UCSD-AML1 (cell line): ENCODE measurements around the gene CD93.

Source experiments
- DNase-seq: peaks from one replicate; lab custom pipeline; 2025; ENCODE audit not compliant: unreplicated experiment; lab: John Stamatoyannopoulos, UW

Gene CD93

DNA sequence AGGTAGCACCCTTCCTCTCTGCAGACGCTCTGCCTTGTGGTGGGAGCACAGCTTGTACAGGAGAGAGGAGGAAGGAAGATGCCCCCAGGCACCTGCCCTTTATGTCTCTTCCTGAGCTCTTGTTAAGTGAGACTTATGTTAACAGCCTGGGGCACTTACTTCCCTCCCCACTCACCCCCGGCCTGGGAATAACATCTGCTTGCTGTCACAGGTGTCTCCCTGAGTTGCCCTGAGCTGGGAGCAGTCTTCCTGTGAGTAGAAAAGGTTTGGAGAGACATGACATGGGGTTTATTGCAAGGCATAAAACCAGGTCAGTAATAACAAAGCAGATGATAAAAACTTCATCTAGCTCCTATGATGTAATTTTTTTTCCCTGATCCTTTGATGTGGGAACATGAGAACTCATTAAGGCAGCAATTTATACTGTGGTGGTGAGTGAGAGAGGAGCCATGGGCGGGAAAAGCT is 49.1 kb downstream of the CD93 start:
- no peak for DNase-seq

DNA sequence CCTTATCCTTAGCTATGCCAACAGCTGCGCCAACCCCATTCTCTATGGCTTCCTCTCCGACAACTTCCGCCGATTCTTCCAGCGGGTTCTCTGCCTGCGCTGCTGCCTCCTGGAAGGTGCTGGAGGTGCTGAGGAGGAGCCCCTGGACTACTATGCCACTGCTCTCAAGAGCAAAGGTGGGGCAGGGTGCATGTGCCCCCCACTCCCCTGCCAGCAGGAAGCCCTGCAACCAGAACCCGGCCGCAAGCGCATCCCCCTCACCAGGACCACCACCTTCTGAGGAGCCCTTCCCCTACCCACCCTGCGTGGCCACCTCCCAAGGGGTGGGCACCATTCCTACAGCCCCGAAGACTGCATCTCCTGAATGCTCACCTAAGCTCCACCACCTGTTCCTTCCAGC is 49.8 kb downstream of the CD93 start:
- no peak for DNase-seq

DNA sequence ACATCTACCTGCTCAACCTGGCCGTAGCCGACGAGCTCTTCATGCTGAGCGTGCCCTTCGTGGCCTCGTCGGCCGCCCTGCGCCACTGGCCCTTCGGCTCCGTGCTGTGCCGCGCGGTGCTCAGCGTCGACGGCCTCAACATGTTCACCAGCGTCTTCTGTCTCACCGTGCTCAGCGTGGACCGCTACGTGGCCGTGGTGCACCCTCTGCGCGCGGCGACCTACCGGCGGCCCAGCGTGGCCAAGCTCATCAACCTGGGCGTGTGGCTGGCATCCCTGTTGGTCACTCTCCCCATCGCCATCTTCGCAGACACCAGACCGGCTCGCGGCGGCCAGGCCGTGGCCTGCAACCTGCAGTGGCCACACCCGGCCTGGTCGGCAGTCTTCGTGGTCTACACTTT is 50.4 kb downstream of the CD93 start:
- no peak for DNase-seq

DNA sequence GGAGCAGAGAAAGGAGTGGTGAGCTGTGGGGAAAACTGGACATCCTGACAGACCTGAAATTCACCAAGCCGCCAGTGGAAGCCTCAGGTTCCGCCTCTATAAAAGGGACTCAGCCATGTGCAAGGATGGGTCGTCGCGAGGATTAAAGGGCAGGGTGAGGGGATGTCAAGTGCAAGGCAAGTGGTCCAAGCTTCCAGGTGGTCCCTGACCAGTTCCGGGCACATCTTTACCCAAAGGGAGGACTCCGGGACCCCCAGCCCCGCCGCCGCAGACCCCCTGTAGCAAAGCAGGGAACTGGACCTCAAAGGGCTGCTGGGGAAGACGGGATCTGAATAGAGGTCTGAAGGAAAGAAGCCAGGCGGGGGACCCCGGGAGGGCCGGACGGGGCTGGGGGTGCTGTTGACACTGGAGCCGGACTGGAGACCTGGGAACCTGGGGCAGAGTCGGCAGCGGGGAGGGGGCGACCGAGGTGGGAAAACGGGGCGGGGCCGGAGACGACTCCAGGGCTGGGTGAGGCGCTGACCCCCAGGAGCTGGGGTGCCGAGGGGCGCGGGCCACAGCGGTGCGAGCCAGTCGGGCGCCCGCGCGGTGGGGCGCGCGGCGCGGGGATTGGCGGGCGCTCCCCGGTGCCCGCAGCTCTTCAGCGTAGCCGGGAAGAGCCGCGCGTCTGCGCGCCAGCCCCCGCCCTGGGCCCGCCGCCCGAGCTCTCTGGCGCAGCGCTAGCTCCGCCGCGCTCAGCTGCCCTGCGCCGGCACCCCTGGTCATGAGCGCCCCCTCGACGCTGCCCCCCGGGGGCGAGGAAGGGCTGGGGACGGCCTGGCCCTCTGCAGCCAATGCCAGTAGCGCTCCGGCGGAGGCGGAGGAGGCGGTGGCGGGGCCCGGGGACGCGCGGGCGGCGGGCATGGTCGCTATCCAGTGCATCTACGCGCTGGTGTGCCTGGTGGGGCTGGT is 51.1 kb downstream of the CD93 start, which contains the start of gene SSTR4:
Gene SSTR4 (plus strand): TSS at position 592 of the 951 bp plus-strand sequence. CDS start 172 bp downstream, at position 764.
- DNase-seq = no peak

DNA sequence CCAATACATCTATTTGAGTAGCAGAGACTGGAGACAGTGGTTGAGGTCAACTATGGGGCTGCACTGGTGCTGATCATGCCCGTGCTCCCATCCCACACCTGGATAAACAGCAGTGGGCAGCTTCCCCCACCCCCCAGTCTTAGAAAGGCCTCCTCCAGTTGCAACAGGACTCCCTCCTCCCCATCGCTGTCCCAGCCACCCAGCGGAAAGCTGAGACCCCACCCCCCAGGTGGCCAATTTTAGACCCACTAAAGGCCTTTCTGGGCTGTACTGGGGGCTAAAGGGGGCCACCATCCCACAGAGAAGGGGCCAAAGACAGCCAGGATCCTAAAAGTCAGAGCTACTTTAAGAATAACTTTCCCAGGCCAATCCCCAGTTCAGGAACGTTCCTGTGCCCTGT is 52.2 kb downstream of the CD93 start:
- DNase-seq = no peak

DNA sequence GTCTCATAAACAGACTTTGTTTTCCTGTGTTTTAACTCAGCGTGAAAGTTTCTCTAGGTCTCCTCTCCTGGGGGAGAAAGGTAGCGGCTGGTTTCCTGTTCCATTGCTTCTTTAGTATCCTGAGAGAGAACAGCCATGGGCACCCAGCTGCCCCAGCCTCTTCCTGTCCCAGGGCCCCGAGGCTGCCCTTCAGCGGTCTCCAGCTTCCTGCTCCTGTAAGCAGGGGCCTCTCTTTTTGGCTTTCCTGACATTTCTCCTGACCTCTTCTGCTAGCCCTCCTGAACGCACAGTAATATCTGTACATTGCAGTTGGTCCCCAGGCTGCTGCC is 53.4 kb downstream of the CD93 start:
- DNase-seq = peak; percentile 48

DNA sequence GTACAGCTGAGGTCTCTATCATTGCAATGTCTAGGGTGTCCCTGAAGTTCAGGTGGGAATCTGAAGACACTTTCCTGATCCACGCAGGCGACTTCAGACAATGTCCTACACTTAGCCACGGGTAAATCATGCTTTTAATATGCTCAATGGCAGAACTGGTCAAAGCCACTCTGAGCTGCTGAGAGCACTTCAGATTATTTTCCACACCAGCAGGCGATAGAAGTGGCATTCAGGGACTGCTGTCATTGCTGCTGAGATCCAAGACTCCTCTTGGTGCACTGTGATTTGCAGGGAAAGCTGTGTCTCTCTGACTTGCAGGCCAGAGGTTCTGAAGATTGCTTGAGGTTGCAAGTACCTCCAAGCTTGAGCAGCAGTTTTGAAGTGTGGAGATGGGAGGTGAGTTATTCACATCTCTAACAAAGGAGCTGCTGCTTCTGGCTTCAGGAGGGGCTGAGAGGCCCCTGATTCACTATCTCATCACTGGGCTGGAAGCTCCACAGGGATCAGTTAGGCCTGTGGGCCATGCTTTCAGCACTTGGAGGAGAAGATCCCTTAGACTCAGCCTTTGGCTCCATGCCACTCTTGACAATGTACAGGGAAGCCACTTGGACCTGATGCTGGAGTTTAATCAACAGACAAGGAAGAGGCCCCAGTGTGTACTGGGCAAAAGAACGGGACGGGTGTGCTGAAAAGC is 53.9 kb downstream of the CD93 start:
- DNase-seq = no peak

DNA sequence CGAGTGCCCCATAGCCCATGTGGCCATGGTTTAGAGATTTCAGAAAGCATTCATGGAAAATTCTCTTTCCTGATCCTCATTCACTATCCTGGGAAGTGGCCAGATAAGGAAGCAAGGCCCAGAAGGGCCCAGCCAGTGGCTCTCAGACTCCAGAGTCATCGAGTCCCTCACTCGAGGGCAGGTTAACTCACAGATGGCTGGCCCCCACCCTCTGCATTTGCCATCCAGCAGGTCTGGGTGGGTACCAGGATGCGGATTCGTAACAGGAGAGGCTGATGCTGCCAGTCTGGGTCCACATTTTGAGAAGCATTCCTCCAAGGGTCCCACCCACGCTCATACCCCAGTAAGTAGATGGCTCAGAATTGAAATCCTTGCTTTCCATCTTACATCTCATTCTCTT is 54.8 kb downstream of the CD93 start:
- no peak for DNase-seq
